Neural progenitor cell (in vitro differentiated cells): ENCODE data around the gene PTPRH. TPM values are rescaled to one million over a fixed set of nuclear protein-coding genes. Genes with fewer than 3 reads are reported as not detected.
A peak's percentile ranks its signal among the peaks of the same experiment; 100 is the strongest.

Experiments
- DNase-seq: peaks from one replicate; pipeline ENCODE4 v3.0.0-alpha.2; 2016; ENCODE audit warnings: low spot score
- H2AFZ ChIP-seq: fragments of 200-600 bp; sonication (generic); replicated peaks from 2 replicates; pipeline ENCODE4 v1.6.1; 2016; ENCODE audit warnings: antibody characterized with exemption
- H3F3A ChIP-seq: fragments of 200-600 bp; sonication (generic); 2 replicates; pipeline ENCODE4 v1.6.1; 2016; ENCODE audit warnings: antibody characterized with exemption, low read depth
- H3K27ac ChIP-seq: fragments of 200-600 bp; sonication (generic); 2 replicates; pipeline ENCODE4 v1.5.1; 2016; ENCODE audit warnings: mild to moderate bottlenecking
- H3K27me3 ChIP-seq: fragments of 200-600 bp; sonication (generic); 2 replicates; pipeline ENCODE4 v1.6.1; 2016; ENCODE audit warnings: mild to moderate bottlenecking, moderate library complexity
- H3K36me3 ChIP-seq: fragments of 200-600 bp; sonication (generic); 2 replicates; pipeline ENCODE4 v1.5.1; 2016
- H3K4me1 ChIP-seq: fragments of 200-600 bp; sonication (generic); 2 replicates; pipeline ENCODE4 v1.6.1; 2016; ENCODE audit warnings: mixed run types
- H3K4me2 ChIP-seq: fragments of 200-600 bp; sonication (generic); 2 replicates; pipeline ENCODE4 v1.6.1; 2016
- H3K4me3 ChIP-seq: fragments of 200-600 bp; sonication (generic); 2 replicates; pipeline ENCODE4 v1.5.1; 2016
- H3K79me2 ChIP-seq: fragments of 200-600 bp; sonication (generic); 2 replicates; pipeline ENCODE4 v1.6.1; 2016; ENCODE audit warnings: low read depth
- H3K9ac ChIP-seq: fragments of 200-600 bp; sonication (generic); 2 replicates; pipeline ENCODE4 v1.6.1; 2016
- H3K9me3 ChIP-seq: fragments of 200-600 bp; sonication (generic); 2 replicates; pipeline ENCODE4 v1.5.1; 2016; ENCODE audit warnings: low read depth
- H4K20me1 ChIP-seq: fragments of 200-600 bp; sonication (generic); 2 replicates; pipeline ENCODE4 v1.6.1; 2016; ENCODE audit warnings: low read depth
- H3K27ac Mint-ChIP-seq: 3 replicates; pipeline ENCODE4 v1.8.0; 2021; ENCODE audit warnings: mixed read lengths
- H3K27me3 Mint-ChIP-seq: 2 replicates; pipeline ENCODE4 v1.8.0; 2022; ENCODE audit warnings: low read depth, mild to moderate bottlenecking, inconsistent platforms, moderate library complexity, mixed read lengths; ENCODE audit not compliant: insufficient read depth
- H3K36me3 Mint-ChIP-seq: 3 replicates; pipeline ENCODE4 v1.8.0; 2021; ENCODE audit warnings: mixed read lengths
- H3K4me1 Mint-ChIP-seq: 3 replicates; pipeline ENCODE4 v1.8.0; 2021; ENCODE audit warnings: mixed read lengths
- H3K4me3 Mint-ChIP-seq: 3 replicates; pipeline ENCODE4 v1.8.0; 2021; ENCODE audit warnings: mild to moderate bottlenecking, moderate library complexity, mixed read lengths
- H3K9me3 Mint-ChIP-seq: 3 replicates; pipeline ENCODE4 v1.8.0; 2020; ENCODE audit warnings: mixed read lengths
- CTCF ChIP-seq: fragments of 200-600 bp; sonication (generic); IDR thresholded peaks from 2 replicates; pipeline ENCODE4 v1.5.1; 2017; ENCODE audit warnings: antibody characterized with exemption, mild to moderate bottlenecking
- EZH2 ChIP-seq: fragments of 200-600 bp; sonication (generic); IDR thresholded peaks from 2 replicates; pipeline ENCODE4 v1.6.1; 2017; ENCODE audit warnings: antibody characterized with exemption, mild to moderate bottlenecking, moderate library complexity
- EZH2phosphoT487 ChIP-seq: fragments of 200-600 bp; sonication (generic); IDR thresholded peaks from 2 replicates; pipeline ENCODE4 v1.6.1; 2017; ENCODE audit warnings: antibody characterized with exemption
- total RNA-seq: library from RNA; depleted of rRNA; stranded (reverse); fragments of >200 nt; gene quantifications from 2 replicates; pipeline ENCODE4 v1.2.3, GENCODE V29; 2015; ENCODE audit warnings: low replicate concordance

Gene PTPRH
- total RNA-seq, 1 donor from 2014 or later, result not detected

- Histone ChIP-seq H4K20me1 (no peaks in the 10 kb centered on the region), H3K4me1 (peaks cover 23% of the 10 kb centered on the region), H3K27ac (no peak overlapping the region), H3K4me3 (peak overlapping the region; percentile 13), H3K36me3 (no peaks in the 10 kb centered on the region), H3K9ac (no peak overlapping the region), H3K9me3 (no peaks in the 10 kb centered on the region), H3F3A (peaks cover 45% of the 10 kb centered on the region), H3K4me2 (peak overlapping the region; percentile 67), H3K27me3 (no peaks in the 10 kb centered on the region), H3K79me2 (no peaks in the 10 kb centered on the region), H2AFZ (no peak overlapping the region)
- H3K27ac Mint-ChIP-seq, result no peak overlapping the region
- H3K4me1 Mint-ChIP-seq, result peaks cover 19% of the 10 kb centered on the region
- TF ChIP-seq CTCF, result no peak
- no peak for TF ChIP-seq EZH2
- no peak for TF ChIP-seq EZH2phosphoT487
- peaks cover 2% of the 10 kb centered on the region for H3K9me3 Mint-ChIP-seq
- H3K27me3 Mint-ChIP-seq, result peaks cover 54% of the 10 kb centered on the region
- peak; percentile 83 for DNase-seq
- H3K36me3 Mint-ChIP-seq, result no peaks in the 10 kb centered on the region
- no peak overlapping the region for H3K4me3 Mint-ChIP-seq
Measured at GRCh38 chr19:55147545-55148251, 61.6 kb downstream of the PTPRH start.

GRCh38 chr19:55146705-55147273, 62.5 kb downstream of the PTPRH start:
- Mint-ChIP-seq H3K4me1 (peaks cover 19% of the 10 kb centered on the region), H3K27me3 (peaks cover 50% of the 10 kb centered on the region), H3K9me3 (peaks cover under 1% of the 10 kb centered on the region), H3K4me3 (peak overlapping the region; percentile 53), H3K27ac (no peak overlapping the region), H3K36me3 (no peaks in the 10 kb centered on the region)
- Histone ChIP-seq H3K36me3 (no peaks in the 10 kb centered on the region), H3K27me3 (no peaks in the 10 kb centered on the region), H3K27ac (peak overlapping the region; percentile 13), H3K9me3 (no peaks in the 10 kb centered on the region), H3K4me3 (peak overlapping the region; percentile 57), H4K20me1 (no peaks in the 10 kb centered on the region), H2AFZ (peak overlapping the region; percentile 73), H3K4me1 (peaks cover 23% of the 10 kb centered on the region), H3K9ac (no peak overlapping the region), H3K4me2 (peak overlapping the region; percentile 71), H3F3A (peaks cover 47% of the 10 kb centered on the region), H3K79me2 (no peaks in the 10 kb centered on the region)
- TF ChIP-seq CTCF (no peak), EZH2phosphoT487 (no peak), EZH2 (no peak)
- DNase-seq, result peak; percentile 91

GRCh38 chr19:55146078-55146704, 63.1 kb downstream of the PTPRH start:
- Mint-ChIP-seq H3K27me3 (peaks cover 50% of the 10 kb centered on the region), H3K4me3 (no peak overlapping the region), H3K4me1 (peaks cover 20% of the 10 kb centered on the region), H3K36me3 (no peaks in the 10 kb centered on the region), H3K9me3 (no peaks in the 10 kb centered on the region), H3K27ac (no peak overlapping the region)
- H4K20me1 ChIP-seq, result no peaks in the 10 kb centered on the region
- H3K27me3 ChIP-seq, result no peaks in the 10 kb centered on the region
- H3K4me3 ChIP-seq, result peak overlapping the region; percentile 57
- no peaks in the 10 kb centered on the region for H3K79me2 ChIP-seq
- H2AFZ ChIP-seq, result peak overlapping the region; percentile 73
- no peaks in the 10 kb centered on the region for H3K9me3 ChIP-seq
- peak; percentile 75 for DNase-seq
- H3K4me1 ChIP-seq, result peaks cover 23% of the 10 kb centered on the region
- H3K9ac ChIP-seq, result no peak overlapping the region
- peaks cover 46% of the 10 kb centered on the region for H3F3A ChIP-seq
- peak overlapping the region; percentile 71 for H3K4me2 ChIP-seq
- no peak overlapping the region for H3K27ac ChIP-seq
- TF ChIP-seq EZH2, result no peak
- peak; percentile 82 for TF ChIP-seq CTCF
- TF ChIP-seq EZH2phosphoT487, result no peak
- H3K36me3 ChIP-seq, result no peaks in the 10 kb centered on the region
